Kidney (tissue), 14 donors: ENCODE measurements around the gene FAM149B1. TPM values are rescaled to one million over a fixed set of nuclear protein-coding genes. Genes with fewer than 3 reads are reported as not detected.

ENCODE experiments used
- DNase-seq, 5 donors: peaks; one replicate each; pipeline ENCODE4 v3.0.0-alpha.2; 2013 to 2020
- FAIRE-seq: peaks from 2 replicates; lab custom pipeline; 2012; peaks lifted over from hg19 to GRCh38; lab: Jason Lieb, UNC
- H3K27ac ChIP-seq, 2 donors: one replicate each; pipeline ENCODE4 v1.7.0; 2013; ENCODE audit warnings: low read depth in 2 of 2, low read length in 2 of 2, inconsistent platforms in 1 of 2
- H3K27me3 ChIP-seq: one replicate; pipeline ENCODE4 v1.7.1; 2013; ENCODE audit warnings: low read length, inconsistent platforms; ENCODE audit not compliant: control insufficient read depth, insufficient read depth
- H3K36me3 ChIP-seq, 3 donors: one replicate each; pipeline versions ENCODE4 v1.7.0 to v1.7.1; 2013; ENCODE audit warnings: low read length in 3 of 3, control low read depth in 1 of 3, inconsistent platforms in 1 of 3; ENCODE audit not compliant: insufficient read depth in 3 of 3, control insufficient read depth in 2 of 3
- H3K4me1 ChIP-seq, 3 donors: one replicate each; pipeline versions ENCODE4 v1.7.0 to v1.7.1; 2013; ENCODE audit warnings: low read length in 3 of 3, inconsistent platforms in 1 of 3, low read depth in 1 of 3; ENCODE audit not compliant: control insufficient read depth in 2 of 3, insufficient read depth in 2 of 3
- H3K4me3 ChIP-seq, 3 donors: one replicate each; pipeline versions ENCODE4 v1.7.0 to v1.8.1; 2013; ENCODE audit warnings: low read length in 3 of 3, control low read depth in 1 of 3, inconsistent platforms in 1 of 3
- H3K9ac ChIP-seq, 3 donors: one replicate each; pipeline versions ENCODE4 v1.7.0 to v1.7.1; 2013; ENCODE audit warnings: low read length in 3 of 3, control low read depth in 1 of 3, inconsistent platforms in 1 of 3
- H3K9me3 ChIP-seq, 3 donors: one replicate each; pipeline versions ENCODE4 v1.7.0 to v1.7.1; 2013; ENCODE audit warnings: low read length in 3 of 3, control low read depth in 1 of 3, inconsistent platforms in 1 of 3; ENCODE audit not compliant: control insufficient read depth in 2 of 3, insufficient read depth in 1 of 3
- CTCF ChIP-seq: IDR thresholded peaks from 3 replicates; pipeline ENCODE4 v1.5.1; 2012; ENCODE audit warnings: mild to moderate bottlenecking, moderate library complexity, borderline replicate concordance; ENCODE audit not compliant: insufficient read depth; ENCODE audit errors: extremely low read depth
- intact Hi-C: fragments of 100-400 bp; cut with DNase I; formaldehyde crosslinking; loops from one replicate; pipeline ENCODE4 v1.11.1; 2022
- polyA plus RNA-seq: library from polyadenylated mRNA; stranded (reverse); fragments of 350-450 nt; fragmentation: Illumina TruSeq; extraction: RNeasy Lipid Tissue Mini Kit (QIAGEN cat#74804); gene quantifications from one replicate; pipeline ENCODE4 v1.2.3, GENCODE V29; 2014; ENCODE audit warnings: low read depth, low replicate concordance; ENCODE audit not compliant: insufficient read depth
- total RNA-seq: library from RNA; stranded (reverse); fragmentation: NEBNext Ultra II Directional; extraction: Animal tissue kit (Norgen Biotek cat#: 25700); gene quantifications from one replicate; pipeline ENCODE4 v1.2.1, GENCODE V29; 2021
- donor health status: control.
- donor health status: control.
- donor health status: control.
- donor health status: control.
- donor health status: control.
- donor health status: DM: yes; HTN: yes; CAD: no.
- donor health status: Normal renal cell carcinoma (clear cell type).

The FAM149B1 gene
- total and polyA plus RNA-seq, 2 donors from 2014 or later = 21.7 to 24.9 TPM

- Histone ChIP-seq H3K9me3 (peaks cover 0 to 2% (median 0%) of the 10 kb centered on the region in 3 donors), H3K4me1 (no peaks in the 10 kb centered on the region), H3K36me3 (no peaks in the 10 kb centered on the region), H3K9ac (no peak overlapping the region), H3K4me3 (no peak overlapping the region), H3K27ac (no peak overlapping the region), H3K27me3 (no peaks in the 10 kb centered on the region)
- TF ChIP-seq CTCF = no peak
- no peak for FAIRE-seq
- intact Hi-C loops = no loop called here
- no peak for DNase-seq
Measured at GRCh38 chr10:73264423-73264822, 96.5 kb downstream of the FAM149B1 start.

- Histone ChIP-seq H3K4me3 (no peak overlapping the region), H3K9ac (no peak overlapping the region)
- FAIRE-seq = no peak
Measured at GRCh38 chr10:73281097-73281496, 113.2 kb downstream of the FAM149B1 start.

DNA sequence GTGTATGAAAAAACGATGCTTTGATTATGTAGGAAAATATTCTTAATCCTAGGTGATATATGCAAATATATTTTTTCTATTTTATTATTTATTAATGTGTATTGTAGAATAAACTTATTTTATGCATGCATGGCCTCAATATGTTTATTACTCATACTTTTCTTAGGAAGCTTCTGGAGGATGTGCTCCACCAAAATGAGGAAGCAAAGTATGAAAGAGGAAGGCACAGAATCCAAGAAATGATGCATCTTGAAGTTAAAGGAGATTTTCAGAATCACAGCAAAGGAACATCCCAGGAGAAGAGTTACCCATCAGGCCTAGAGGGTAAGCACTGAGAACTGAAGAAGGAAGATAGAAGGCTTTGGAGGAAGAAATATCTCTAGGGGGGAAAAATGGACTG lies 119.5 kb downstream of the FAM149B1 start:
- no peak overlapping the region for H3K27ac ChIP-seq
- no peaks in the 10 kb centered on the region for H3K9me3 ChIP-seq
- no peak for TF ChIP-seq CTCF
- H3K4me3 ChIP-seq = no peak overlapping the region
- FAIRE-seq (no peak), DNase-seq (no peak)
- no peak overlapping the region for H3K9ac ChIP-seq
- no peaks in the 10 kb centered on the region for H3K4me1 ChIP-seq
- intact Hi-C loops = no loop called here
- peaks cover 0 to 6% (median 3%) of the 10 kb centered on the region in 3 donors for H3K36me3 ChIP-seq
- H3K27me3 ChIP-seq = no peaks in the 10 kb centered on the region

More at GRCh38 chr10:73281097-73281496, 113.2 kb downstream of the FAM149B1 start:
- DNase-seq = no peak
- Histone ChIP-seq H3K27ac (no peak overlapping the region), H3K36me3 (no peaks in the 10 kb centered on the region), H3K4me1 (no peaks in the 10 kb centered on the region), H3K9me3 (no peaks in the 10 kb centered on the region), H3K27me3 (no peaks in the 10 kb centered on the region)
- intact Hi-C loops = no loop called here
- TF ChIP-seq CTCF = no peak

DNA sequence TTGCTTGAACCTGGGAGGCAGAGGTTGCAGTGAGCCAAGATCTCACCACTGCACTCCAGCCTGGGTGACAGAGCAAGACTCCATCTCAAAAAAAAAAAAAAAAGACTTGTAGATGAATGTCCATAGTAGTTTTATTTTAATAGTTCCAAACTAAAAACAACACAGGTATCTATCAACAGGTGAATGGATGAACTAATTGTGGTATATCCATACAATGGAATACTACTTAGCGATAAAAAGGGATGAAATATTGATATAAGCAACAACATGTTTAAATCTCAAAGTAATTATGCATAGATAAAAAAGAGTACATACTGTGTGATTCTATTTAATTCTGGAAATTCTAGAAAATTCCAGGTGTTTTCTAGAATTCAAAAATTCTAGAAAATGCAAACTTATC lies 122.0 kb downstream of the FAM149B1 start:
- intact Hi-C loops = no loop called here
- DNase-seq (no peak), FAIRE-seq (no peak)

More for the DNA sequence above, 122.0 kb downstream of the FAM149B1 start:
- no peaks in the 10 kb centered on the region for H3K27me3 ChIP-seq
- no peaks in the 10 kb centered on the region for H3K9me3 ChIP-seq
- no peak overlapping the region for H3K4me3 ChIP-seq
- no peaks in the 10 kb centered on the region for H3K4me1 ChIP-seq
- H3K36me3 ChIP-seq = peaks cover 0 to 11% (median 3%) of the 10 kb centered on the region in 3 donors
- H3K27ac ChIP-seq = no peak overlapping the region
- TF ChIP-seq CTCF = no peak
- no peak overlapping the region for H3K9ac ChIP-seq
